NB4 (cell line): Measurements from ENCODE around the gene MED22.

Source experiments
- CTCF ChIP-seq: IDR thresholded peaks from one replicate; pipeline ENCODE4 v1.5.1; 2012; ENCODE audit warnings: low read depth, low read length
- MYC ChIP-seq: IDR thresholded peaks from 2 replicates; pipeline ENCODE4 v1.6.1; 2011; ENCODE audit warnings: low read depth, low read length

- TF ChIP-seq CTCF, result no peak
- no peak for TF ChIP-seq MYC
These were observed 2.3 kb downstream of the MED22 start for GRCh38 chr9:133345596-133345995.
